GM21526 (cell line): Measurements from ENCODE around the gene GTF2F2.

ENCODE experiments used
- ATAC-seq: cut with Tn5 transposase; IDR thresholded peaks from one replicate; pipeline ENCODE4 v1.9.1; 2021; ENCODE audit warnings: moderate library complexity; ENCODE audit not compliant: unreplicated experiment, low FRiP score

The GTF2F2 gene

GRCh38 chr13:45120967-45121831, 889 bp downstream of the GTF2F2 start:
- ATAC-seq = peak; percentile 12

DNA sequence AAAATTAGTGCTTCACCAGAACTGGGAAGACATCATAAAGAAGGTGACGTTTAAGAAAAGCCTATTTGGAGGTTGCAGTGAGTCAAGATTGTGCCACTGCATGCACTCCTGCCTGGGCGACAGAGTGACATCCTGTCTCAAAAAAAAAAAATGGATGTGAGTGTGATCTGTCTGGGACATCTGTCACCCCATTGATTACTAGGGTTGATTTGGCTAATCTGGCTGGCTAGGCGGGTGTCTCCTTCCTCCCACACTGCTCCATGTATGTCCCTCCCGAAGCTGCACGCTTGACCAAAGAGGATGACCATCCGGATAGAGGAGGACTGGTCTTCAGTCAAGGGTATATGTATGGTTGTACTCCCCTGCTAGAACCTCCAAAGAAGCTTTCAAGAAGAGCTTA, 2.6 kb downstream of the GTF2F2 start:
- no peak for ATAC-seq

DNA sequence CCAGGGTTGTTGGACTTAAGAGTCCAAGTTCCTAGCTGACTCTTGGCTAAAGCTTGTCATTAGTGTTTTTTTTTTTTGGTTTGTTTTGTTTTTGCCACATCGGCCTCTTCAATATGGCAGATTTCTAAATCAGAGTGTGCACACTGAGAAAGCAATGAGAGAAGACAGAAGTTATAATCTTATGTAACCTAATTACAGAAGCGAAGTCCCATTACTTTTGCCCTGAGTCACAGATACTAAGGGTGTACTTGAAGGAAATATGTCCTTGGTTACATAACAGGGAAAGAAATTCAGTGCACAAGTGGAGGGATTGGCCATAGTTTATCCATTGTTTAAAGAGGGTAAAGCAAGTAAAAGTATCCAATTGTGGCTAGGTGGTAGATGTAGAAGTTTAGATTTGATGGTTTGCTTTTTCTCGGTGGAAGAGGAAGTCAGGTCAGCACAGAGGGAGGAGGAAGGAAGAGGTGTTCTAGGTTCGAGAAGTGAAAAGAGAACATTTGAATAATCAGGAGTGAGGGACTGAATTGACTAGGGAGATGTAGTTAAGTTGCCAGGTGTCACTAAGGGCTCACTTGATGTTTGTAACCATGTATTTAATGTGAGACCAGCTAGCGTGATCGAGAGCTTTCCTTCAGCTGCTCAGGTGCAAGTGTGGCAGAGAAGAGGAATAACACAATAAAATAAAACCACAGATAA, 12.2 kb downstream of the GTF2F2 start:
- ATAC-seq = peak; percentile 97

DNA sequence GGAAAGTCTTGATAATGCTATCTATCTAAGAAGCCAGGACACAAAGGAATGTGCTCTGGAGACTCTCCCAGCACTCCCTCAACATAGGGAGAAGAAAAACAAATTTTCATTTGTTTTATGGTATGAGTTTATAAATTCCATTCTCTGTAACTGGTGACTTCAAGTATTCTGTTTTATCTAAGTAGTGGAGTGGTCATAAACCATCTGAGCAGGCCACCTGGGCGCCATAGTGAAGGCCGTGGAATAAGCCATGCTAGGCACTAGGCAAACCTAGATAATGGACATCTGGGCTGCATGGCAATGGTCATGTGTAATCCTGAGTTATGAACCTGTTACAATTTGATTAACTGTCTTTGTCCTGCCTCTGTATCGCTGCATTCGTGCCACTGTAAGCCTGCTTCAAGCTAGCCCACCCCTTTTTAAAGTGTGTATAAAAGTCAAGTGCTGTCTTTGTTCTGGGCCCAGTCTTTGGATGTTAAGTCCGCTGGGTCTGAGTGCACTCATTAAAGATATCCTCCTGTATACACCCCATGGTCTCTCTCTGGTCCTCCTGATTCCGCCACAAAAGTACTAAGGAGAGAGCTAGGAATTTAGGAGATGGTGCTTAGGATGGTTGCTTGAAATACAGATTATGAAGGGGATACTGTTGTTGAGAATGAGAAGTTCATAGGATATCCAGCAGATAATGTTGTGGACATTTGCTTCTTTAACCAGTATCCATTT, 13.2 kb downstream of the GTF2F2 start:
- no peak for ATAC-seq

DNA sequence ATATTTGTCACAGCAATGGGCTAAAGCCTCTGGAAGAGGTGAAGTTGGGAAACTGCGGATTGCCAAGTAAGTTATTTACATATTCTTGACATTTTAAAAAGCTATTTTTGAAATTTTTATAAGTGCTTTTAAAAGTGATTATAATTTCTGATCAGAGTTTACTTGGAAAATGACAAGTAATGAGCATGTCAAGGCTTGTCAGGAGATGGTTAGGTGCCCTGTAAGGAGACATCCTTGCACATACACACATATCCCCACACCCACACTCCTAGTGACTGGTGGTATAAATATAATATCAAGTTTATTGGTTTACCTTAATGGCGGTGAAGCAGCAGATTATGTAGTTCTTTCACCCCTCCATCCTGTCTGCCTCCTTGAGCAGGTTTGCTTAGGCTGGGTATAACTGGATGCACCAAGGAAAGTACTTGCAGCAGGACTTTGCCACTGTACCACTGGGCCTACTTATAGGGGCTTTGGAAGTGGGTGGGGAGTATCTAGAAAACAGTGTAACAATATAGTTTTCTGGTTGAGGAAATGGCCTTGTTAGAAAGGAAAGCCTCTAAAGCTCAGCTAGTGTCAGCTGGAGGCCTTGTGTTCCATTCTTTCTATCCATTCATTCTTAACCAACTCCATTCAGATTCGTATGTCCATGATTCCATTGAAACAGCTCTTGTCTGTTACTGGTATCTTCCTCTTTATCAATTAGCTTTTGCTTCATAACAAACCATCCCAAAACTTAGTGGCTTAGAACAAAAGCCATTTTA, 16.6 kb downstream of the GTF2F2 start:
- ATAC-seq = no peak

DNA sequence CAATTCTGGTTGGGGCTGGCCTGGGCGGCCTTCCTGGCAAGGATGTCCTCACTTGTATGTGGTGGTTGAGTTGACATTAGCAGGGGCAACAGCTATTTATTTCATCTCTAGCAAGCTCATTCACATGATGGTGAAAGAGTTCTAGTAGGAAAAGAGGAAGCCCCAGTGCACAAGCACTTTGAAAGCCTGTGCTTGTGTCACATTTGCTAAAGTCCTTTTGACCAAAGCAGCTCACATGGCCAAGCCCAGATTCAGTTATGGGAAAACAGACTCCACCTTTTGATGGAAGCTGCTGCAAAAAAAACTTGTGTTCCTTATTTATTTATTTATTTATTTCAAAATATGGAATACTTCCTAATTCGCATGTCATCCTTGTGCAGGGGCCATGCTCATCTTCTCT, 17.2 kb downstream of the GTF2F2 start:
- ATAC-seq = no peak

- no peak for ATAC-seq
Measured at GRCh38 chr13:45138282-45138681, 18.0 kb downstream of the GTF2F2 start.

DNA sequence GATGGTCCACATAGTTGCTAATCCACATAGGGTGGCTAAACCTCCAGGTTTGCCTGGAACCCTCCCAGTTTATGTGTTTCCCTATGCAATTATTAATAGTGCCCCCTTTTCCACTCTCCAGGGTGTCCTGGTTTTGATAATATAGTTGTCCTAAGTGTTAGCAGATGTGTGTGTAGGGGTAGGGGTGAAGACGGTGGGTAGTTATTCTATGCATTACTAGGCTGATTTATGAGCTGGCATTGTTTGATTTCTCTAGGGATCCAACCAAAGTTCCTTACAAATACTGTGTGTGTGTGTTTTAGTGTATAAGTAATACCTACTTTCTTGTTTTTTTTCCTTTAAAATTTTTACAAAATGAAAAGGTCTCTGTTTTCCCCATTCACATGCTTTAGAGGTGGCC, 21.1 kb downstream of the GTF2F2 start:
- no peak for ATAC-seq

DNA sequence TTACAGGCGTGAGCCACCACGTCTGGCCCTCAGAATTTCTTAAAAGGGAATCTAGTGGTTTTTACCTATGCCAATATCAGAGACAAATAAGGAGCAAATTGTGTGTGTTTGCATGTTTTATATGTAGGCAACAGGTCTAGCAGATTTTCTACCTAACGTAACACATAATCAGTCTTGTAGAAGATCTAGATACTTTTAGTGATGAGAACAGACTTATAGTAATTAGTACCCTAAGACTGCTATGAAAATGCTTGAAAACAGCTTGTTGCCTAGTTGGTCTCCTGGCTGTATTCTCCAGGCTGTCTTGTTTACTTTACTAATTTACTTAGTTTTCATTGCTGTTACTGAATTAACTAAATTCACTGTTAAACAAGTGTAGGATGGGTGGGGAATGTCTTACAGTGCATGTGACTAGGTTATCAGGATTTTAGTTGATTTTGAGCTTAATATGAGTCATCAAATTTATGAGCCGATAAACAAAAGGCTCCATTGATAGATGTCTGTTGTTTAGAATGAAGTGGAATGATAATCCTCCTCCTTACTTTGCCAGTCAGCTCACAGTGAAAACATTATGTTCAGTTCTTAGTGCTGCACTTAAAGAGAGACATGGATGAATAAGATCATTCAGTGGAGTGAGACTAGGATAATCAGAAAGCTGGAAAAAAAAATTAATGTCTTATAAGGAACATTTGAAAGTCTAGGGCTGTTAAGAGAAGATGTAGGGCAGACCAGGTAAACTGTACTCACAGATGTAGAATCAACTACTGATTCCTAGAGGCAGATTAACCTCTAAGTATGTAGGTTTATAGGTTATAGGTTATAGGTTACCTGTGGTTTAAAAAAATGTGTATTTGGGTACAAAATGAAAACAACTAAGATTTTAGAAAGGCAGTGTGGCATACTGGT, 22.4 kb downstream of the GTF2F2 start:
- ATAC-seq = no peak

DNA sequence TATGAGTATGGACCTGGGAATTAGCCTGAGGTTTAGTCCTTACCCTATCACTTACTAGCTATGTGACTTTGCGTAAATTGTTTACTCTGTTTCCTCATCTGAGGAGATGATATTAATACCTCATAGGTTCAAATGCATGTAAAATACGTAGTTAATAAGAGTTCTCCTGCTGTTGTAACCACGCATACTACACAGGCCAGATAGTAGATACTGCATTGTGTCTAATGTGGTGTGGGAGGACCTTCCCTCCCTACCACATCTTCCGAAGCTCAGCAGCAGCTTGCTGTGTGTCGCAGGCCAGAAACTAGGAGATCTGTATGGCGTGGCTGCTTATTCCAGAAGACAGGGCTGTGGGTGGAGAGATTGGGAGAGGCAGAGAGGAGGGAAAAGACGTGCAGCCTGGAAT, 23.0 kb downstream of the GTF2F2 start:
- ATAC-seq = no peak

DNA sequence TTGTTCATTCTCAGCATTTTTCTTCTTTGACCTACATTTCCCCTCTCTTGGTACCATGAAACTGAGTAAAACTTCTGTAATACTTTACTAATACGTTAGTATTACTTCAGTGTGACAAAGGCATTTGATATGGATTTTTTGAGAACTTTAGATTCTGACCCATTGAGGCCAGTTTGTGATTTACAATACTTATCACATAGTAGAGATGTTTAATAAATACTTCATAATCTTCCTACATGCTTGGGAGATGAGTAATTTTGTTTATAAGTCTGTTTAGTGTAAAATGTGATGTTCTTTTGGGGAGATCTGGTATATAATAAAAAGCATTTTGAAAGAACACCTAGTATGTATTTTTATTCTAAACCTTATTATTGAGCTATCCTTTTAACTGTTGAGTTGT, 29.7 kb downstream of the GTF2F2 start:
- no peak for ATAC-seq

GRCh38 chr13:45156565-45157361, 36.5 kb downstream of the GTF2F2 start:
- peak; percentile 61 for ATAC-seq

- ATAC-seq = no peak
Measured at GRCh38 chr13:45162194-45162593, 41.9 kb downstream of the GTF2F2 start.

DNA sequence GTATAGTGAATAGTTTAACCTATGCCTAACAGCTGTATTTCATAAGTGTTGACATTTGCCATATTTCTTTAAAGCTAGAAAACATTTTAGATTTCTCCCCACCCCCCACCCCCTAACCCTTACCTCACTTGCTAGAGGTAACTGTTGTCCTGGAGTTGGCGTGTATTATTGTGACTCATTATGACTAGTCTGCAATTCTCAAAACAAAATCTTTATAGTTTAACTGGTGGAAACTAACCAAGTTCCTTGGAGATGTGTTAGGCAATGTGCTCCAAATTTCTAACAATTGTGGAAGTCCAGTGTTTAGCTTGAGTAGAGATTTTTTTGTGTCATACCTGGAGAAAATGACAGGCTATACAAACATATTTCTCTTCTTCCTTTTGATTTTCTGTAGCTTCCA, 42.5 kb downstream of the GTF2F2 start:
- no peak for ATAC-seq

- ATAC-seq = no peak
Measured at GRCh38 chr13:45166858-45167257, 46.5 kb downstream of the GTF2F2 start.

DNA sequence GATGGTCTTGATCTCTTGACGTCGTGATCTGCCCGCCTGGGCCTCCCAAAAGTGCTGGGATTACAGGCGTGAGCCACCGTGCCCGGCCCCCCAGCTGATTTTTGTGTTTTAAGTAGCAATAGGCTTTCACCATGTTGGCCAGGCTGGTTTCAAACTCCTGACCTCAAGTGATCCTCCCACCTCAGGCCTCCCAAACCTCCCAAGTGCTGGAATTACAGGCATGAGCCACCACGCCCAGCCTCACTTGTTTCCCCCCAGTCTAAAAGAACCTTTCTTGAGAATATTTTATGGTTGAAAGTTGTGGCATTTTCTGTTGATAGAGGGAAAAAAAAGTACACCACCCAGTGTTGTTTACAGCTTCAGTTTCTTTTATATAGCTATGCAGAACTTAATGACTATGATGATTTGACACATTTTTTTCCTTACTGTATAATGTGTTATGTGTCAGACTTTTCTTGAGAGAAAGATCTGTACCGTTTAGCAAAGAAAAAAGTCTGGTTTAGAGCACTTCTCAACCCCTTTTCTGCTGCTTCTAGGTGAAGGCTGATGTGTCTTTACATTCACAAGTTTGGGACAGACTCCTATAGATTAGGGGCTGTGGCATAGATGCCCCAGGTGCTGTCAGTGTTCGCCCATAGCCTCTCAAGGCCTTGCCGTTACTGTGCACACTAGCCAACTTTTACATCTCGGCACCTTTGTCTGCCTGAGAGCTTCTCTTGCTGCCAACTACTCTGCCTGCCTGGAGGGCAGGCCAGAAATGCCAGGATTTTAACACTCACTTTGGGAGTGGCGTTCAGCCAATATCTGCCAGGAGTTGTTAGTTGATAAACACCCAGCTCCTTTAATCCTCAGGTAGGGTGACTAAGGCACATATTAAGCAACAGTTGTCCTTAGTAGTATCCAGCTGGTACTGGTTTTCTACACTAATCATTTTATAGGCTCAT, 47.6 kb downstream of the GTF2F2 start:
- ATAC-seq = no peak

DNA sequence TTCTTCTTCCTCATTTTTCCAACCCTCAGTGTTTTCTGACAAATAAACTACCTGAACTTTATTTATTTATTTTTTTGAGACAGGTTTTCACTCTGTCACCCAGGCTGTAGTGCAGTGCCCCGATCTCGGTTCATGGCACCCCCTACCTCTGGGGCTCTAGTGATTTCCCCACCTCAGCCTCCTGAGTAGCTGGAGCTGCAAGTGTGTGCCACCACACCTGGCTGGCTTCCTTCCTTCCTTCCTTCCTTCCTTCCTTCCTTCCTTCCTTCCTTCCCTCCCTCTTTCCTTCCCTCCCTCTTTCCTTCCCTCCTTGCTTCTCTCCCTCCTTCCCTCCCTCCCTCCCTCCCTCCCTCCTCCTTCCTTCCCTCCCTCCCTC, 48.2 kb downstream of the GTF2F2 start:
- ATAC-seq = no peak

DNA sequence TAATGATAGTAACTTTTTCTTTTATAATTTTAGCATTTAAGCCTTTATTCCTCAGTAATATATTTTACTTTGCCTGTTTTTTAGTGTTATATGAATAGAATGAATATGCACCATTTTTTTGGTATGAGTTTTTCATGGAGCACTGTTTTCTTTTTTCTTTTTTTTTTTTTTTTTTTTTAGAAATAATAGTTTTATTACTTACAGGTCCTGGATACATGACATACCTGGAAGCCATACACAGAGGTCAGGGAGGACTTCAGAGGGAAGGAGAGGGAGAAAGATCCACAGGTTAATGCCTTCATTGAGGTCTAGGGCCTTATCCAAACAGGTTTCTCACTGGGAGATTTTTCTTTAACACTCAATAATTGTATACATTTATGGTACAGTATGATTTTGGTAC, 54.2 kb downstream of the GTF2F2 start:
- ATAC-seq = no peak
